C4-2B (cell line): ENCODE measurements around the gene ASPN.

Source experiments
- H3K27ac ChIP-seq: fragments of 450-650 bp; 2 replicates; pipeline ENCODE4 v1.5.1; 2017
- ZFX ChIP-seq: fragments of 450-650 bp; IDR thresholded peaks from 2 replicates; pipeline ENCODE4 v1.6.1; 2017
- TF ChIP-seq, protein P1 (sequence below): fragments of 450-650 bp; conservative IDR thresholded peaks from 2 replicates; pipeline ENCODE4 v1.5.1; 2017; ENCODE audit warnings: mild to moderate bottlenecking

ASPN gene

DNA sequence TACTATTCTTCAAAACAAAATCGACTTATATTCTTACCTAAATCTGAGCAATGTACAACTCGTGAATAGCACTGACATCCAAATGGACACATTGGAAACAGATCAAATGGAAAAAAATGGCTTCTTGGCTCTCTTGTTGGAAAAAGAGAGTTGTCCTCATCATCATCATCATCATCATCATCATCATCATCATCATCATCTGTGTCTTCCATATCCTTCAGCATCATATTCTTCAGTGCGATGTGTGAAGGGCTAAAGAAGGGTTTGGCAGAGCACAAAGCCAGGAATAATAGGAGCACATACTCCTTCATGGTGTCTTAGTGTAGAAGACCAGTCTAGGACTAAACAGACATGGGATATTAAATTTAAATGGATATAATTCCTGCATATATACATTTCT is 7.7 kb downstream of the ASPN start:
- no peak for TF ChIP-seq ZFX
- TF ChIP-seq, protein P1, sequence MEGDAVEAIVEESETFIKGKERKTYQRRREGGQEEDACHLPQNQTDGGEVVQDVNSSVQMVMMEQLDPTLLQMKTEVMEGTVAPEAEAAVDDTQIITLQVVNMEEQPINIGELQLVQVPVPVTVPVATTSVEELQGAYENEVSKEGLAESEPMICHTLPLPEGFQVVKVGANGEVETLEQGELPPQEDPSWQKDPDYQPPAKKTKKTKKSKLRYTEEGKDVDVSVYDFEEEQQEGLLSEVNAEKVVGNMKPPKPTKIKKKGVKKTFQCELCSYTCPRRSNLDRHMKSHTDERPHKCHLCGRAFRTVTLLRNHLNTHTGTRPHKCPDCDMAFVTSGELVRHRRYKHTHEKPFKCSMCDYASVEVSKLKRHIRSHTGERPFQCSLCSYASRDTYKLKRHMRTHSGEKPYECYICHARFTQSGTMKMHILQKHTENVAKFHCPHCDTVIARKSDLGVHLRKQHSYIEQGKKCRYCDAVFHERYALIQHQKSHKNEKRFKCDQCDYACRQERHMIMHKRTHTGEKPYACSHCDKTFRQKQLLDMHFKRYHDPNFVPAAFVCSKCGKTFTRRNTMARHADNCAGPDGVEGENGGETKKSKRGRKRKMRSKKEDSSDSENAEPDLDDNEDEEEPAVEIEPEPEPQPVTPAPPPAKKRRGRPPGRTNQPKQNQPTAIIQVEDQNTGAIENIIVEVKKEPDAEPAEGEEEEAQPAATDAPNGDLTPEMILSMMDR, result no peak
- no peak overlapping the region for H3K27ac ChIP-seq

DNA sequence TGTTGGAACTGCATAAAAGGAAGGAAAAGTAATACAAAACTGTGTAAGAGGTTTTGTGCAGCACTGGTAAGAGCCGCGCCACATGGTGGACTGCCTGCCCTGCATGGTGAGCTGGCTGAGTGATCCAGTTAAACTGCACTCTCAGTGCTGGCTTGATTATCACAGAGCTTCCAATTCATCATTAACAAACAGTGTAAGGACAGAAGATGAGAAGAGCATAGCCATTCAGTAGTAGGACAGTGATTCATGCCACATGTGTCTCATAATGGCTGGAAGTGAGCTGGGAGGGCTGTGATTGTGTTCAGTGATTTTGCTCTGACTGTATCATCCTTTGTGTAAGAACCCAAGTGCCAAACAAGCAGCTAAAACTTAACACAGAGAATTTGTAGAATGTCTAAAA is 14.1 kb downstream of the ASPN start:
- no peak for TF ChIP-seq ZFX
- TF ChIP-seq, protein P1, result no peak

DNA sequence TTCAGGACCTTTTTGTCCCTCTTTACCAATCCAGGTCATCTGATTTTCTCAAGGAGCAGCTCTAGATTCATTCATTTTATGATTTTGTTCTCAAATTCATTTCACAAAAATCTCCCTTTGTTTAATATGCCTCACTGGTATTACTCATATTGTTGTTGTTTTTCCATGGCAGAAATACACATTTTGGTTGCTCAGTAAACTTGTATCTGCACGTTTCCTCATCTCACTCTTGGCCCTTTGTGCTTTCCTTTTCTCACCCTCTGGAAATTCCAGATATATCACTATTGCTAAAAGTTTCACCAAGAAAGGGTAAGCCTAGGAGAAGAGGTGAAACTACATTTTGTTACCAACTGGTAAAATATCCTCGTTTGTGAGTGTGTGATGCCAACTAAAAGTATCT is 14.8 kb downstream of the ASPN start:
- H3K27ac ChIP-seq, result no peak overlapping the region
- TF ChIP-seq, protein P1, result no peak
- TF ChIP-seq ZFX, result no peak

More for the DNA sequence above, 14.1 kb downstream of the ASPN start:
- no peak overlapping the region for H3K27ac ChIP-seq

DNA sequence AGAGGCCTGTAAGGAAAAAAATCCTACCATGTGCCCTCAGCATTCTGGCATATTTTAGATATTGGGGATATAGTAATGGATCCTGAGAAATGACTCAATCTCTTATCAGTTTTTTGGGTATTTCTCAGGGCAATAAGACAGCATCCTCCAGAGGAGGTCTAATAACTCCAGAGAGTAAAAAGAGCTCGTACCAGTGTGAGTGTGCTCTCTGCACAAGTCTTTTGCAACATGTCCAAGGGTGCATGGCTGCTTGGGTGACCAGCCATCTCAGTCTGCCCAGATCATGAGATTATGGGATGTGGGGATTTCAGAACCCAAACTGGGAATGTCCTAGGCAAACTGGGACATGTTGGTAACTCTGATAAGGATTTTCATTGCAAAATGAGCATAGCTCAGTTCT is 15.3 kb downstream of the ASPN start:
- TF ChIP-seq, protein P1, result no peak
- TF ChIP-seq ZFX, result no peak
- no peak overlapping the region for H3K27ac ChIP-seq

DNA sequence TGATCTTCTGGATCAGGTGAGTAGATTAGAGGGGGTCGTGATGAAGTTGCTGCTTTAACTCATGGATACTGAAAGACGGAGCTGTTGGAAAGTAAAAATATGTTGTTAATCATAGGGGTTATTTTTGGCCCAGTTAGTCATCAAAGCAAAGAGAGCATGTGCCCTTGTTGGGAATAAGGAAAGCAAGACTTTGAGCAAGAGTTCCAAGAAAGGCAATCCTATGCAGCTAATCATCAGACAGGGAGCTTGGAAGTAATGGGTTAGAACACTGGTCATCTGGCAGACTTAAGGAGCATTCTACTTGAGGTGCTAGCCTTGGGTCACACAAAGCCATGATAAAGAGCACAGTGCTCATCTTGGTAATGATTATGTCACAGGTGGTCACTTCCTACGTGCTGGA is 18.3 kb downstream of the ASPN start:
- H3K27ac ChIP-seq, result no peak overlapping the region
- TF ChIP-seq, protein P1, result no peak
- no peak for TF ChIP-seq ZFX

DNA sequence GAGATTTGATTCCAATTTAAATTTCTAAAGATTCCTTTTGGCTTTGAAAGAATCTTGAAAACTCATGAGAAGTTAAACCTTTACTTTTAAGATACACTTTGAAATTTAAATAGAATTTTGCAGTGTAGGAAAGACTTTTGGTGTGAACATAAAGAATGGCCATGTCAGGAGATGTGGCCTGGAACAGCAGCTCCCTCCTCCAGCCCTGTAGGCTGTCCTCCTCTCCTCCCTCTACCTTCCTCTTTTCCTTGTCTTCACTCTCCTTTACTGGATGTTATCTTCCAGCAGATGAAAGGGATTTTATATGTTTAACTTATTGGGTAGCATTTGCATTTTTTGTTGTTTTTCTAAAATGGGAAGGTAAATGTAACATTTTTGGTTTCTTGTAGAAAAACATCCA is 18.9 kb downstream of the ASPN start:
- no peak overlapping the region for H3K27ac ChIP-seq
- TF ChIP-seq, protein P1, result no peak
- TF ChIP-seq ZFX, result no peak

DNA sequence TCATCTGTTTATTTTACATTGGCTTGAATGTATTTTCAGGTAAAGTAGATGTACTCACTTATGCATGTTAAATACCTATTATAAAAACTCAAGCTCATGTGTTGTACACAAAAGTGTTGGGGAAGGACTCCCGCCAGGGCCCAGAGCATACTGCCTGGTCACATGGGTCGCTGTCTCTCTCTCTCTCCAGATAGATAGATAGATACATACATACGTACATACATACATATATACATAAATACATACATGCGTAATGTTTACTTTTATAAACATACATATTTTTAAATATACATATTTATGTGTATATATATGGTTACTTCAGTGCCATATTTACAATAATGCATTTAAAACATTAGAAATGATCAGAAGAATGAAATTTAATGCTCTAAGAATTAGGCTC is 24.7 kb downstream of the ASPN start:
- TF ChIP-seq ZFX, result no peak
- TF ChIP-seq, protein P1, result no peak
- no peak overlapping the region for H3K27ac ChIP-seq
